Fibroblast of pulmonary artery (primary cell): Measurements from ENCODE around the gene HSD11B1.
A peak's percentile ranks its signal among the peaks of the same experiment; 100 is the strongest.

Experiments
- DNase-seq: peaks from one replicate; pipeline ENCODE4 v3.0.0-alpha.2; 2010; ENCODE audit warnings: low read depth
- H3K4me3 ChIP-seq: replicated peaks from 2 replicates; pipeline ENCODE4 v1.5.1; 2011; ENCODE audit warnings: low read depth, mild to moderate bottlenecking, control low read depth, low read length, moderate library complexity
- CTCF ChIP-seq: IDR thresholded peaks from 2 replicates; pipeline ENCODE4 v1.5.1; 2011; ENCODE audit warnings: mild to moderate bottlenecking, control low read depth, low read length, inconsistent platforms; ENCODE audit errors: missing control alignments

The HSD11B1 gene

GRCh38 chr1:209733409-209734192, 29.0 kb downstream of the HSD11B1 start:
- peak; percentile 24 for DNase-seq
- TF ChIP-seq CTCF: no peak
- no peak overlapping the region for H3K4me3 ChIP-seq

- no peak overlapping the region for H3K4me3 ChIP-seq
- DNase-seq: no peak
- no peak for TF ChIP-seq CTCF
Measured at GRCh38 chr1:209736490-209737117, 32.0 kb downstream of the HSD11B1 start.

GRCh38 chr1:209737118-209737505, 32.5 kb downstream of the HSD11B1 start:
- no peak for DNase-seq
- no peak for TF ChIP-seq CTCF
- H3K4me3 ChIP-seq: no peak overlapping the region

GRCh38 chr1:209738270-209738669, 33.6 kb downstream of the HSD11B1 start:
- TF ChIP-seq CTCF: no peak
- DNase-seq: no peak
- no peak overlapping the region for H3K4me3 ChIP-seq

- no peak for DNase-seq
- H3K4me3 ChIP-seq: no peak overlapping the region
- TF ChIP-seq CTCF: no peak
Measured at GRCh38 chr1:209741193-209741592, 36.5 kb downstream of the HSD11B1 start.

- H3K4me3 ChIP-seq: peak overlapping the region; percentile 3
- TF ChIP-seq CTCF: no peak
Measured at GRCh38 chr1:209741889-209742288, 37.2 kb downstream of the HSD11B1 start.

More at GRCh38 chr1:209741889-209742288, 37.2 kb downstream of the HSD11B1 start:
- DNase-seq: no peak
